ENCODE results near the gene AFMID.
"Not testable (repeated sequence)": the region's sequence is repeated elsewhere in the genome, so short reads cannot be mapped to it uniquely, and the experiment has no call there.

Gene AFMID

DNA sequence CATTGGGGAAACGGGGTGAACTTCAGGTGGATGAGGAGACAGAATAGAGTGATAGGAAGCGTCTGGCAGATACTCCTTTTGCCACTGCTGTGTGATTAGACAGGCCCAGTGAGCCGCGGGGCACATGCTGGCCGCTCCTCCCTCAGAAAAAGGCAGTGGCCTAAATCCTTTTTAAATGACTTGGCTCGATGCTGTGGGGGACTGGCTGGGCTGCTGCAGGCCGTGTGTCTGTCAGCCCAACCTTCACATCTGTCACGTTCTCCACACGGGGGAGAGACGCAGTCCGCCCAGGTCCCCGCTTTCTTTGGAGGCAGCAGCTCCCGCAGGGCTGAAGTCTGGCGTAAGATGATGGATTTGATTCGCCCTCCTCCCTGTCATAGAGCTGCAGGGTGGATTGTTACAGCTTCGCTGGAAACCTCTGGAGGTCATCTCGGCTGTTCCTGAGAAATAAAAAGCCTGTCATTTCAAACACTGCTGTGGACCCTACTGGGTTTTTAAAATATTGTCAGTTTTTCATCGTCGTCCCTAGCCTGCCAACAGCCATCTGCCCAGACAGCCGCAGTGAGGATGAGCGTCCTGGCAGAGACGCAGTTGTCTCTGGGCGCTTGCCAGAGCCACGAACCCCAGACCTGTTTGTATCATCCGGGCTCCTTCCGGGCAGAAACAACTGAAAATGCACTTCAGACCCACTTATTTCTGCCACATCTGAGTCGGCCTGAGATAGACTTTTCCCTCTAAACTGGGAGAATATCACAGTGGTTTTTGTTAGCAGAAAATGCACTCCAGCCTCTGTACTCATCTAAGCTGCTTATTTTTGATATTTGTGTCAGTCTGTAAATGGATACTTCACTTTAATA, 37.3 kb downstream of the AFMID start:
- DNase-seq: no peak

GRCh38 chr17:78225088-78225865, 38.1 kb downstream of the AFMID start:
- DNase-seq: no peak

GRCh38 chr17:78226055-78226758, 39.0 kb downstream of the AFMID start:
- no peak for DNase-seq

DNA sequence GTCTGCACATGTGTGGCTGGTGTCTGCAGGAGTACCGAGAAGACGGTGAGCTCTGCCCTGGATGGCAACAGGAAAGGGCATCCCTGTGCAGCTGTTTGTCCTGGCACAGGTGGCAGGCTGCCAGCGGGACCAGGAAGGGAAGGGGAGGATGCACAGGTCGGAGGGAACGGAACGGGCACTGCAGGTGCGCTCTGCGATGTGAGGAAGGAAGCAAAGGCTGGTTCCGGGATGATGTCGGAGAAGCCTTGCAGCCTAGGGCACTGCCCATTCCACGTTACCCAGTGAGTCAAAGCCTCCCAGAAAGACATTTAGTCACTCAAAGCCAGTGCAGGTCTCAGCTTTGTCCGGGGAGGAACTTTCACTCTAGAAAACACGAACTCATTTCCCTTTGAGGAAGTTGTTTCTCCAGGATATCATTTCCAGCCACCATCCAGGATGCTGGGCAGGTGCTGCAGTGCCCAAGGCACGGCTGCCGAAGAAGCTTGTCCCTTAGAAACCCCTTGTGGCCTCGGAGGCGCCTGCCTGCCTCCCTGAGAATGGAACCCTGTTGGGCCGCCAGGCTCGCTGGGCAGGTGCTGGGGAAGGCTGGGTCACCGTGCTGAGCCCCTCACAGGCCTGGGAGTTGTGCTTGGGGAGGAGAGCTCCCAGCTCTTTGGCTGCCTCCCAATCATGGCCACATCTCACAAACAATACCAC, 39.7 kb downstream of the AFMID start:
- no peak for DNase-seq

GRCh38 chr17:78227455-78227916, 40.3 kb downstream of the AFMID start:
- DNase-seq: no peak

DNA sequence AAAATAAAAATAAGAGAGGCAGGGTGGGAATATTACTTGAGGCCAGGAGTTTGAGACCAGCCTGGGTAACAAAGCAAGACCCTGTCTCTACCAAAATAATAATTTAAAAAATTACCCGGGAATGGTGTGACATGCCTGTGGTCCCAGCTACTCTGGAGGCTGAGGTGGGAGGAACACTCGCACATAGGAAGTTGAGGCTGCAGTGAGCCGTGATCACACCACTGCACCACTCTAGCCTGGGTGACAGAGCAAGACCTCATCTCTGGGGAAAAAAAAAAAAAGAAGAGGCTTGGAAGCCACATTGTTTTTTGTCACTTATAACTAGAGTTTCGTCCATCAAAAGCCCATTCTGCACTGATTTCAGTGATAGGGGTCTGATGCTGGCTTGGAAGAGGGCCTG, 41.0 kb downstream of the AFMID start:
- DNase-seq: no peak

DNA sequence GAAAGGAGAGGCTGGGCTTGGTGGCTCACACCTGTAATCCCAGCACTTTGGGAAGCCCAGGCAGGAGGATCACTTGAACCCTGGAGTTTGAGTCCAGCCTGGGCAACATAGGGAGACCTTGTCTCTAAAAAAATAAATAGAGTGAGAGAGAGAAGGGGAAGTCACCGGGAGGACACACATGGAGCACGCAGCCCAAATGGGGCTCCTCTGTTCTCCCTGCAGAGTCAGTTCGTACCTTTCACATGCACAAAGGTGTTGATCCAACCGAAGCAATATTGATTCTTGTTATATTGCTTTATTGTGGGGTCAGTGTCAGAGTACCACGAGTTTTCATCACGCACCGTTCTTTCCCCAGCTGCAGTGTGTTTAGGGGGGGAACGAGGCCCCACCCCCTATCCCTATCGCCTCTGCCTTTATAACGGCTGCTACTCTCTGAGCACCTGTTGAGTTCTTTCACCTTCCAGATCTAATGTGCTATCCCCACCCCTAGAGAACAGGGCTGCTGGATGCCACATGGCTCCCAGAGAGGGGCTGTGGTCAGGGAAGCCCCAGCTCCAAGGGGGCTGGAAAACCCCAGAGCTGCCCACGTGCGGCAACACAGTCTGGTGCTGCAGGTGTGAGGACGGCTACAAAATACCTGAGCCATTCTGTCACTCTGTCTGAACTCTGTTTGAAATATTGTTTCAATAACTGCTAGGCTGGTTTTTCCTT, 43.2 kb downstream of the AFMID start:
- DNase-seq: no peak

DNA sequence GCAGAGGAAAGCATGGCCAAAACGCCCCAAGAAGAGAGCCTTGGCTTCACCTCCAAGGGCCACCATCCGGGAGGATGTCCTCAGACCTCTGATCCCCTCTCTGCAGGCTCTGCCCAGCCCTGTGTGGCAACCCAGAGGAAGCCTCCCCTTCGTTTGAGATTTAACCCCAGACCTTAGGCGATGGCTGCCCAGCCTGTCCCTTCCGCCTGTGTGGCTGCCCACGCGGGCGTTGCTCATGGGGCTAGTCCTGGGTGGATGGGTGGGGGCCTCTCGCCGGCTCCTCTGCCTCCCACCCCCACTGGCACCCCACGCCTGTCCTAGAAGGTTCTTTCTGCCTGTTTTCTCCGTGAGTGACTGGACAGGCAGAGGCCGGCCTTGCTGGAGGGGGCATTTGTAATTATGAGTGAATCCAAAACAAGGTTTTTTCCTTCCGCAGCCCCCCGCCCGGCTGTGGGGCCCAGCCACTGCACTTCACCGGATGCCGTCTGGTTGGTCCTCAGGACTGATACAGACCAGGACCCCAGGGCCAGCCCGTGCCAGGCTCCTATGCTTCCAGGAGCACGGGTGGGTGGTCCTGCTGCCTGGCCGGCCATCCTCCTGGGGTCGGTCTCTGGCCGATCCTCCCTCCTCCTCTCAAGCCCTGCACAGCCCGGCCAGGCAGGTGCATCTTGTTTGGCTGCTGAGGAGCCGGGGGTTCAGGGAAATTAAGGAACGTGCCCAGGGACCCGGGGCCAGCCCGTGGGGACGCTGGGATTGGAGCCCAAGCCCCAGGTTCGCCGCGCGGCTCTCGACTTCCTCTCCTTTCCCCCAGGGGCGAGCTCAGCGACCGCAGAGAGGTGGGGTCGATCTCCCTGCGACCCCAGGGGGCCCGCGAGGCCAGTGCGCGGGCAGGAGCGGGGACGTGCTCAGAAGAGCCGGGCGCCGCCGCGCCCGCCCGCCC, 44.1 kb downstream of the AFMID start, which contains the start of gene TMEM235:
Gene TMEM235, plus strand, starts transcription at position 636 of the 940 bp plus-strand sequence. CDS start 393 bp downstream, outside the sequence.
- no peak for DNase-seq

- peak; percentile 0 for DNase-seq
Observed at GRCh38 chr17:78231991-78232858, 45.1 kb downstream of the AFMID start.

GRCh38 chr17:78232859-78233173, 45.7 kb downstream of the AFMID start:
- no peak for DNase-seq

GRCh38 chr17:78233678-78234077, 46.5 kb downstream of the AFMID start:
- DNase-seq: no peak

GRCh38 chr17:78234261-78234865, 47.2 kb downstream of the AFMID start:
- no peak for DNase-seq

GRCh38 chr17:78235022-78235421, 47.9 kb downstream of the AFMID start:
- DNase-seq: not testable (repeated sequence)

DNA sequence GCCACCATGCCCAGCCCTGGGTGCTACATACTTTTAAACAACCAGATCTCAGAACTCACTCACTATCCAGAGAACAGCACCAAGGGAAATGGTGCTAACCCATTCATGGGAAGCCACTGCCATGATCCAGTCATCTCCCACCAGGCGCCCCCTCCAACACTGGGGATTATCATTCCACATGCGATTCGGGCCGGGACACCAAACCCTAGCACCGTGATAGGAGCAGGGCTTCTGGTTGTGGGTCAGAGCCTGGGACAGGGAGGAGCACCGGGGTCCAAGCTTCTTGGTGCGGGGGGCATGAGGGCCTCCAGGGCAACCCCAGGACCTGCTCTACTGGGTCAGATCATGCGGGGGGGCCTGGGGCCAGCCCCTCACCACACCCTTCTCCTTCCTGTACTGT, 48.7 kb downstream of the AFMID start:
- DNase-seq: no peak

DNA sequence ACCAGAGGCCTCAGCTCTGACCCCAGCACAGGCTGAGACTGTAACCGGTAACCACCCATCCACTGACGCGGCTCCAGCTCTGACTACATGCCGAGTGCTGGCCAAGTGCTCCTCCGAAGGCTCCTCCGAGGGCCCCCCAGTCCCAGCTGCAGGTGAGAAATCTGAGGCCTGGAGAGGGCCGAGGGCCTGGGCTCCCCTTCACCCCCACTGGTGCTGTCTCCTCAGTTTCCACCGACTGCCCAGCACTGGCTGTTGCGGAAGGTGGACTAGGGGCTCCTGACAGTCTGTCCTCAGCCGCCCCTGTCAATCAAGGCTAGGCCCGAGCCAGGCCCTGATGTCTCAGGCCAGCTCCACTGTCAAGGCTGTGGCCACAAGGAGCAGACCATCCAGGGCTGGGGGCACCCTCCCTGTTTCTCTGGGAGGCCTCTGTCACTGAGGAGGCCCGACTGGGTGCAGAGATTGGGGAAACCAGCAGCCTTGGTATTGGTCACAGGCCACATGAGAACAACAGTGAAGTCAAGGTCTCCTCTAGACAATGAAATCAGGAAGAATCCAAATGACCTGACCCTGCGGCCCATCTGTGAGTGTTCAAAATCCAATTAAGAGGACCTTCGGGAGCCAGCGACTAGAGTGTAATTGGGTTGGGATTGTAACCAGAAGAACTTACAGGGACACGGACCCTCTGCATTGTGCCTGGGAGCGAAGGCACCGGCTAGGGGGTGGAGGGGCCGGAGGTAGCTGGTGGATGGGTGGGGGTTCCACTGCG, 49.4 kb downstream of the AFMID start:
- no peak for DNase-seq

- DNase-seq: no peak
Observed at GRCh38 chr17:78237401-78238012, 50.3 kb downstream of the AFMID start.

- no peak for DNase-seq
Observed at GRCh38 chr17:78238823-78239488, 51.8 kb downstream of the AFMID start.

Data from HCEC 1CT (cell line).